Heart right ventricle (tissue), 16 donors: ENCODE results near the gene DSCAM. TPM values are rescaled to one million over a fixed set of nuclear protein-coding genes. Genes with fewer than 3 reads are reported as not detected.

Source experiments
- ATAC-seq, 8 donors: fragments of 200-7000 bp; cut with Tn5 transposase; one replicate each; pipeline ENCODE4 v1.9.1; 2020; ENCODE audit warnings: mild to moderate bottlenecking in 8 of 8, moderate library complexity in 8 of 8, moderate number of reproducible peaks in 1 of 8
- DNase-seq, 2 donors: peaks; one replicate each; pipeline ENCODE4 v3.0.0-alpha.2; 2020
- H3K27ac ChIP-seq, 10 donors: fragments of 200-600 bp; sonication (generic) in 2 of 10; one replicate each; pipeline versions ENCODE4 v1.5.0 to v1.8.0; 2020 to 2022; ENCODE audit warnings: mild to moderate bottlenecking in 3 of 10
- H3K27me3 ChIP-seq, 7 donors: fragments of 200-600 bp; one replicate each; pipeline ENCODE4 v1.8.0; 2021 to 2022; ENCODE audit warnings: mild to moderate bottlenecking in 2 of 7
- H3K36me3 ChIP-seq, 9 donors: fragments of 200-600 bp; sonication (generic) in 1 of 9; one replicate each; pipeline versions ENCODE4 v1.5.0 to v1.8.0; 2020 to 2022; ENCODE audit warnings: mild to moderate bottlenecking in 2 of 9
- H3K4me1 ChIP-seq, 9 donors: fragments of 200-600 bp; sonication (generic) in 1 of 9; one replicate each; pipeline versions ENCODE4 v1.5.0 to v1.8.0; 2020 to 2022; ENCODE audit warnings: mild to moderate bottlenecking in 4 of 9
- H3K4me3 ChIP-seq, 10 donors: fragments of 200-600 bp; sonication (generic) in 2 of 10; one replicate each; pipeline versions ENCODE4 v1.5.0 to v1.8.0; 2020 to 2022; ENCODE audit warnings: mild to moderate bottlenecking in 7 of 10, moderate library complexity in 2 of 10
- H3K9me3 ChIP-seq, 11 donors: fragments of 200-600 bp in 10 of 11; sonication (generic) in 2 of 11; one replicate each; pipeline versions ENCODE4 v1.5.0 to v1.8.0; 2013 to 2022; ENCODE audit warnings: mild to moderate bottlenecking in 2 of 11, control low read depth in 1 of 11, moderate library complexity in 1 of 11
- CTCF ChIP-seq, 9 donors: fragments of 200-600 bp; sonication (generic) in 2 of 9; IDR thresholded peaks; one replicate each; pipeline versions ENCODE4 v1.5.0 to v1.8.0; 2021 to 2022; ENCODE audit warnings: antibody characterized with exemption in 9 of 9, mild to moderate bottlenecking in 5 of 9, moderate library complexity in 1 of 9
- WGBS, 2 donors: extraction: QIAGEN DNeasy Blood & Tissue Kit; methylation state at CpG; one replicate each; pipeline ENCODE4 v1.1.7; 2013; ENCODE audit warnings: inconsistent platforms in 1 of 2; 5-methylcytosine and 5-hydroxymethylcytosine counted together
- intact Hi-C, 10 donors: fragments of 100-400 bp; cut with DNase I; formaldehyde crosslinking; loops; one replicate each; pipeline versions ENCODE4 v1.11.1 to v1.14.2; 2022
- polyA plus RNA-seq, 2 donors: library from polyadenylated mRNA; stranded (reverse); fragments of 200-250 nt; gene quantifications; one replicate each; pipeline ENCODE4 v1.2.3, GENCODE V29; 2013
- total RNA-seq, 10 donors: library from RNA; stranded (reverse); fragmentation: NEBNext Ultra II Directional in 3 of 10; extraction: Animal tissue kit (Norgen Biotek cat#: 25700) in 3 of 10; gene quantifications; one replicate each; pipeline versions ENCODE4 v1.2.1 to v1.2.4, GENCODE V29; 2021 to 2023
- donor health status: Arrhythmogenic right ventricular cardiomyopathy.
- donor health status: ischemic (EF 13 %, LVEDD 7.1; RV severe dilation, severe dysfunction).
- donor health status: healthy with polysubstance abuse.
- donor health status: DM: no; HTN: yes; CAD: no.
- donor health status: DM: no; HTN: no; CAD: no.
- donor health status: ischemic (EF 25% LVEDD 6.9; RV normal size, moderate dysfunction).
- donor health status: ischemic (EF 25% LVEDD 5.7; RV mildly dilated, moderate dysfunction).
- donor health status: healthy.
- donor health status: DM: yes; HTN: yes; CAD: no.
- donor health status: Ischemic cardiomyopathy.
- donor health status: ischemic (EF 35%, LVEDD 5.7; RV mildly dilated, moderate dysfunction).
- donor health status: nonischemic (EF 11% LVEDD 7.7; RV severe dilation, severe dysfunction).
- donor health status: DM: yes; HTN: yes; CAD: no.
- donor health status: PGD.
- donor health status: ischemic (EF 29% LVEDD 5.4; RV normal size, mild dysfunction).
- donor health status: nonischemic (EF 23%, LVEDD 6.1; RV moderate dilation, normal function).

The DSCAM gene
- total and polyA plus RNA-seq, 12 donors: 0.03 to 0.04 TPM; not detected in 10

DNA sequence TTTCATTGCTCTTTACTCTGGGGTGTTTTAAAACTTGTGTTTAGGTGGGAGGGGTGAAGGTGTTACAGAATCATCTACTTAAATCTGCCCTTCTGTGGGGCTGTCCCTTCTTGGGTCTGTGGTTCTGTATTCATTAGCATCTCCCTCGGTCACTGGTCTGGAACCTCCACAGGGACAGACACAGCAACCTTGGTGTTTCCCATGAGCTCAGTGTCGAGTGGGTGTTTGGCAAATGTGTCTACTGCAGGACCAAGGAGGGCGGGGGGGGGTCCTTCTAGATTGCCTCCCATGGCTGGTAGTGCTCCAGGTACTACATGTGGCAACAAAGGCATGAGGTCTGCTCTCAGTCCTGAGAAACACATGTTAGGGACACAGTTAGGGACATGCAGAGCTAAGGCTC lies 706.3 kb downstream of the DSCAM start:
- H3K9me3 ChIP-seq: no peaks in the 10 kb centered on the region
- no peaks in the 10 kb centered on the region for H3K36me3 ChIP-seq
- H3K4me3 ChIP-seq: no peak overlapping the region
- H3K4me1 ChIP-seq: no peaks in the 10 kb centered on the region
- TF ChIP-seq CTCF (IDR thresholded peaks at IDR 0.05): no peak
- no peak overlapping the region for H3K27ac ChIP-seq
- intact Hi-C loops: loop anchor here in 9 of 10 donors (5.0 to 10.0 kb wide), 6 partner anchors 242 to 992 kb away; no protein-coding TSS in a partner anchor
- WGBS, 2 donors: 86 to 93% methylated on average over 3 of the region's 3 CpGs
- DNase-seq: no peak
- peaks cover 0 to 3% (median 0%) of the 10 kb centered on the region in 7 donors for H3K27me3 ChIP-seq
- ATAC-seq: no peak

GRCh38 chr21:40139636-40140035 lies 707.3 kb downstream of the DSCAM start:
- Histone ChIP-seq H3K27ac (no peak overlapping the region), H3K27me3 (peaks cover 0 to 6% (median 0%) of the 10 kb centered on the region in 7 donors), H3K9me3 (no peaks in the 10 kb centered on the region), H3K4me3 (no peak overlapping the region), H3K4me1 (no peaks in the 10 kb centered on the region), H3K36me3 (no peaks in the 10 kb centered on the region)
- no peak for TF ChIP-seq CTCF (IDR thresholded peaks at IDR 0.05)
- WGBS, 2 donors: 68 to 79% methylated on average over 5 of the region's 5 CpGs
- DNase-seq (no peak), ATAC-seq (no peak)
- intact Hi-C loops: loop anchor here in 9 of 10 donors (5.0 to 10.0 kb wide), 6 partner anchors 243 to 993 kb away; no protein-coding TSS in a partner anchor

DNA sequence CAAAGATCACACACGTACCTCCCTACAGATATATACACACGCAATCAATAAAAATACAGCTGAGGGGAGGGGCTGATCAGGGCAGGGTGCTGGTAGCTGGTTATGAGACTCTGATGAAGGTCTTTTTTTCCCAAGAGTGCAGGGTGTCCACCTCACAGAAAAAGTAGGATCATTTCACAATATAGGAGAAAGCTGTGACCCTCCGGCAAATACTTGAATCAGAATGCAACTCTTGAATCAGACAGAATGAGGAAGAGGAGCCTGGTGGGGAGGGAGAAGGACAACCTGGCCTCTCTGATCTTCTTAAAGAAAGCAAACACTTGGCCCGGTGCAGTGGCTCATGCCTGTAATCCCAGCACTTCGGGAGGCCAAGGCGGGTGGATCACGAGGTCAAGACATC lies 710.4 kb downstream of the DSCAM start:
- Histone ChIP-seq H3K36me3 (no peaks in the 10 kb centered on the region), H3K4me1 (no peaks in the 10 kb centered on the region), H3K4me3 (no peak overlapping the region), H3K27ac (no peak overlapping the region), H3K27me3 (peaks cover 0 to 9% (median 0%) of the 10 kb centered on the region in 7 donors), H3K9me3 (peaks cover 0 to 10% (median 0%) of the 10 kb centered on the region in 11 donors)
- no peak for ATAC-seq
- no peak for DNase-seq
- intact Hi-C loops: no loop called here
- WGBS, 2 donors: 94 to 96% methylated on average over 7 of the region's 7 CpGs
- TF ChIP-seq CTCF (IDR thresholded peaks at IDR 0.05): no peak

DNA sequence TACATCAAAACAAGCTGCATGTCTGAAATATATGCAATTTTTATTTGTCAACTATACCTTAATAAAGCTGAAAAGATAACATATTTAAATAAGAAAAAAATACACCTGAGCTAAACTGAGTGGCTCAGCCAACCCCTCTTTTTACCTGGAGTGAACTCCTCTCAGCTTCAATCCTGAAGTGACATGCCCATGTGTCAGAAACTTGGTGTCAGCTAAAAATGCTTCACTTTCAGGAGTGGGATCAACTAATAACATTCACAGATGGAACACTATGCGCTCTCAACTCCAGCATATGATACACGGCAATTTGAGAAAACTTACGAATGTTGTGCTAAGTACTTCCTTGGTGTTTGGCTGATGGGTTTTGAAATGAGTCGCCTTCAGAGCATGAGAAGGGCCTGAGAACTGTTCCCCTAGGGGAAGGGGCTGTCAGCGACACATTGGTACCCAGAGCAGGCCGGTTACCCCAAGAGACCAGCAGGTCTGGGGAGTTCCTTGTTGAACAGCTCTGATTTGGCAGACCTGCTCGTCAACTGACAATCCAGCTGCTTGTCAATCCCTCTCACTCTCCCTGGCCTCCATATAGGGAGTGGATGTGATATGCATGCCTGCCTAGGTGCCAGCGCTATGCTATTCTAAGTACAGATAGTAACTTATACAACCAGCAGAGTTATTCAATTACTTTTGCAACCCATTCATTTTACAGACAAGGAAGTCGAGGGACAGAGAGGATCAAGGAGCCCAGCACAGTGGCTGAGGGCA lies 712.0 kb downstream of the DSCAM start:
- peak in 1 of 8 donors; percentile 38 for ATAC-seq
- DNase-seq: no peak
- WGBS, 2 donors: 70 to 75% methylated on average over 9 of the region's 9 CpGs
- Histone ChIP-seq H3K27me3 (peaks cover 0 to 9% (median 0%) of the 10 kb centered on the region in 7 donors), H3K27ac (no peak overlapping the region), H3K4me1 (no peaks in the 10 kb centered on the region), H3K4me3 (no peak overlapping the region), H3K36me3 (no peaks in the 10 kb centered on the region), H3K9me3 (peaks cover 0 to 10% (median 0%) of the 10 kb centered on the region in 11 donors)
- TF ChIP-seq CTCF (IDR thresholded peaks at IDR 0.05): no peak
- intact Hi-C loops: no loop called here
